HG02588 (cell line): Measurements from ENCODE around the gene ABCA13.

Experiments used
- ATAC-seq: cut with Tn5 transposase; IDR thresholded peaks from one replicate; pipeline ENCODE4 v1.9.1; 2021; ENCODE audit warnings: mild to moderate bottlenecking, moderate library complexity; ENCODE audit not compliant: unreplicated experiment

Gene ABCA13

GRCh38 chr7:48363174-48363573, 191.9 kb downstream of the ABCA13 start:
- ATAC-seq, result no peak

GRCh38 chr7:48365010-48365409, 193.8 kb downstream of the ABCA13 start:
- ATAC-seq, result no peak

GRCh38 chr7:48366096-48366495, 194.8 kb downstream of the ABCA13 start:
- no peak for ATAC-seq

- no peak for ATAC-seq
These were observed 205.0 kb downstream of the ABCA13 start for GRCh38 chr7:48376263-48376662.

GRCh38 chr7:48380921-48381320, 209.7 kb downstream of the ABCA13 start:
- ATAC-seq, result no peak

GRCh38 chr7:48381571-48381970, 210.3 kb downstream of the ABCA13 start:
- ATAC-seq, result no peak

- ATAC-seq, result no peak
These were observed 213.0 kb downstream of the ABCA13 start for GRCh38 chr7:48384180-48384752.

- ATAC-seq, result no peak
These were observed 216.7 kb downstream of the ABCA13 start for GRCh38 chr7:48387932-48388331.

GRCh38 chr7:48388911-48389310, 217.7 kb downstream of the ABCA13 start:
- no peak for ATAC-seq

GRCh38 chr7:48389977-48390376, 218.7 kb downstream of the ABCA13 start:
- no peak for ATAC-seq

- ATAC-seq, result no peak
These were observed 219.4 kb downstream of the ABCA13 start for GRCh38 chr7:48390388-48391327.

GRCh38 chr7:48398191-48398590, 226.9 kb downstream of the ABCA13 start:
- ATAC-seq, result no peak

- no peak for ATAC-seq
These were observed 231.5 kb downstream of the ABCA13 start for GRCh38 chr7:48402721-48403120.

GRCh38 chr7:48408731-48409130, 237.5 kb downstream of the ABCA13 start:
- no peak for ATAC-seq

- no peak for ATAC-seq
These were observed 240.4 kb downstream of the ABCA13 start for GRCh38 chr7:48411619-48412018.

- no peak for ATAC-seq
These were observed 242.9 kb downstream of the ABCA13 start for GRCh38 chr7:48414011-48414732.

- ATAC-seq, result no peak
These were observed 245.2 kb downstream of the ABCA13 start for GRCh38 chr7:48416327-48416908.

GRCh38 chr7:48419401-48419800, 248.1 kb downstream of the ABCA13 start:
- ATAC-seq, result no peak

- no peak for ATAC-seq
These were observed 248.9 kb downstream of the ABCA13 start for GRCh38 chr7:48420206-48420605.

GRCh38 chr7:48421357-48421756, 250.1 kb downstream of the ABCA13 start:
- ATAC-seq, result no peak

- no peak for ATAC-seq
These were observed 253.5 kb downstream of the ABCA13 start for GRCh38 chr7:48424731-48425130.
